B cell (primary cell): Measurements from ENCODE around the gene CIC. TPM values are rescaled to one million over a fixed set of nuclear protein-coding genes. Genes with fewer than 3 reads are reported as not detected.

Experiments used
- ATAC-seq: fragments of 200-7000 bp; cut with Tn5 transposase; one replicate; pipeline ENCODE4 v1.10.0; 2021; ENCODE audit warnings: low read depth, mild to moderate bottlenecking, moderate number of reproducible peaks, moderate library complexity
- CTCF ChIA-PET: fragments of 350-600 bp; sonication (Branson Sonifier 250); formaldehyde crosslinking; loops from one replicate; lab custom pipeline; 2021; ENCODE audit warnings: antibody characterized with exemption, inconsistent platforms; lab: Charles Lee
- POLR2A ChIA-PET: fragments of 350-600 bp; sonication (Branson Sonifier 250); formaldehyde crosslinking; loops from one replicate; lab custom pipeline; 2021; ENCODE audit warnings: antibody characterized with exemption; lab: Charles Lee
- DNase-seq: peaks from one replicate; pipeline ENCODE4 v3.0.0; 2013
- H2AFZ ChIP-seq: 2 replicates; pipeline ENCODE4 v1.6.1; 2012; ENCODE audit warnings: mild to moderate bottlenecking, low read depth, low read length; ENCODE audit not compliant: insufficient read depth, poor library complexity, severe bottlenecking
- H3K27ac ChIP-seq, 2 donors: 1 replicate in 1 of 2; 2 replicates in 1 of 2; pipeline ENCODE4 v1.5.1; 2012 to 2013; ENCODE audit warnings: low read length in 2 of 2, mild to moderate bottlenecking in 2 of 2, moderate library complexity in 1 of 2
- H3K27me3 ChIP-seq, 4 experiments: fragments of 200-600 bp in 1 of 4; sonication (generic) in 1 of 4; replicated peaks in 1 of 4; 1 replicate in 2 of 4; 2 replicates in 2 of 4; pipeline versions ENCODE4 v1.6.1 to v1.7.0; 2013 to 2016; ENCODE audit warnings: low read length in 3 of 4, mild to moderate bottlenecking in 2 of 4, mixed read lengths in 1 of 4, moderate library complexity in 1 of 4; ENCODE audit not compliant: insufficient read depth in 4 of 4, control insufficient read depth in 3 of 4; ENCODE audit errors: control extremely low read depth in 1 of 4
- H3K36me3 ChIP-seq, 2 experiments: replicated peaks in 1 of 2; 1 replicate in 1 of 2; 2 replicates in 1 of 2; pipeline versions ENCODE4 v1.6.1 to v1.7.1; 2013; ENCODE audit warnings: low read length in 1 of 2; ENCODE audit not compliant: insufficient read depth in 2 of 2, control insufficient read depth in 1 of 2; ENCODE audit errors: control extremely low read depth in 1 of 2, extremely low read depth in 1 of 2
- H3K4me1 ChIP-seq, 2 donors: fragments of 200-600 bp in 1 of 2; sonication (generic) in 1 of 2; 1 replicate in 1 of 2; 2 replicates in 1 of 2; pipeline versions ENCODE4 v1.5.1 to v1.6.1; 2013 to 2017; ENCODE audit warnings: low read length in 2 of 2; ENCODE audit not compliant: control insufficient read depth in 2 of 2, insufficient read depth in 2 of 2
- H3K4me2 ChIP-seq: replicated peaks from 2 replicates; pipeline ENCODE3; 2012; ENCODE audit warnings: mild to moderate bottlenecking, low read depth, low read length; ENCODE audit not compliant: poor library complexity, severe bottlenecking
- H3K4me3 ChIP-seq, 5 experiments: fragments of 200-600 bp in 1 of 5; sonication (generic) in 1 of 5; 1 replicate in 3 of 5; 2 replicates in 2 of 5; pipeline versions ENCODE4 v1.5.1 to v1.7.0; 2011 to 2016; ENCODE audit warnings: low read length in 4 of 5, mild to moderate bottlenecking in 4 of 5, low read depth in 2 of 5, control low read depth in 1 of 5, moderate library complexity in 1 of 5; ENCODE audit not compliant: insufficient read depth in 1 of 5; ENCODE audit errors: control extremely low read depth in 1 of 5, extremely low read depth in 1 of 5
- H3K79me2 ChIP-seq: fragments of 200-600 bp; sonication (generic); one replicate; pipeline ENCODE4 v1.6.0; 2016; ENCODE audit warnings: low read length; ENCODE audit not compliant: control insufficient read depth, insufficient read depth
- H3K9ac ChIP-seq: fragments of 200-600 bp; sonication (generic); 2 replicates; pipeline ENCODE4 v1.6.1; 2017; ENCODE audit warnings: mild to moderate bottlenecking, low read length, moderate library complexity
- H3K9me3 ChIP-seq, 3 donors: one replicate each; pipeline versions ENCODE4 v1.6.1 to v1.7.1; 2013; ENCODE audit warnings: low read length in 2 of 3; ENCODE audit not compliant: control insufficient read depth in 2 of 3, insufficient read depth in 1 of 3; ENCODE audit errors: control extremely low read depth in 1 of 3
- H4K20me1 ChIP-seq: 2 replicates; pipeline ENCODE4 v1.6.0; 2012; ENCODE audit warnings: mild to moderate bottlenecking, low read length; ENCODE audit not compliant: insufficient read depth, control insufficient read depth, poor library complexity, severe bottlenecking
- H3K27ac Mint-ChIP-seq: one replicate; pipeline ENCODE4 v1.8.0; 2021; ENCODE audit warnings: mixed read lengths
- H3K27me3 Mint-ChIP-seq: one replicate; pipeline ENCODE4 v1.8.0; 2021; ENCODE audit warnings: mixed read lengths
- H3K4me1 Mint-ChIP-seq: one replicate; pipeline ENCODE4 v1.8.0; 2021; ENCODE audit warnings: mixed read lengths
- H3K4me3 Mint-ChIP-seq: one replicate; pipeline ENCODE4 v1.8.0; 2021; ENCODE audit warnings: mixed read lengths
- H3K9me3 Mint-ChIP-seq: one replicate; pipeline ENCODE4 v1.8.0; 2022; ENCODE audit warnings: mixed read lengths; ENCODE audit not compliant: insufficient read depth
- CTCF ChIP-seq: fragments of 200-600 bp; IDR thresholded peaks from one replicate; pipeline ENCODE4 v1.8.0; 2022; ENCODE audit warnings: antibody characterized with exemption, mild to moderate bottlenecking
- EZH2 ChIP-seq: IDR thresholded peaks from 2 replicates; pipeline ENCODE4 v1.6.1; 2012; ENCODE audit warnings: borderline replicate concordance, low read depth, mild to moderate bottlenecking, moderate library complexity, low read length; ENCODE audit not compliant: insufficient read depth, poor library complexity, severe bottlenecking
- WGBS: methylation state at CpG from one replicate; pipeline ENCODE4 v1.1.5; 2013; ENCODE audit warnings: missing lambda C conversion rate; ENCODE audit not compliant: insufficient coverage; 5-methylcytosine and 5-hydroxymethylcytosine counted together
- intact Hi-C: fragments of 100-400 bp; cut with micrococcal nuclease; formaldehyde crosslinking; loops from one replicate; pipeline ENCODE4 v1.10.0; 2022
- polyA plus RNA-seq: library from polyadenylated mRNA; depleted of rRNA; stranded (reverse); fragments of >200 nt; gene quantifications from 2 replicates; pipeline ENCODE4 v1.2.3, GENCODE V29; 2012
- total RNA-seq, 2 donors: library from RNA; stranded (reverse); fragments of 120-200 nt in 1 of 2; gene quantifications; 1 replicate in 1 of 2; 2 replicates in 1 of 2; pipeline versions ENCODE4 v1.2.3 to v1.2.4, GENCODE V29; 2013 to 2022

The CIC gene
- total and polyA plus RNA-seq, 2 donors (not counting 1 experiment from before 2014, with no cell fraction given), result 75.7 to 119 TPM

DNA sequence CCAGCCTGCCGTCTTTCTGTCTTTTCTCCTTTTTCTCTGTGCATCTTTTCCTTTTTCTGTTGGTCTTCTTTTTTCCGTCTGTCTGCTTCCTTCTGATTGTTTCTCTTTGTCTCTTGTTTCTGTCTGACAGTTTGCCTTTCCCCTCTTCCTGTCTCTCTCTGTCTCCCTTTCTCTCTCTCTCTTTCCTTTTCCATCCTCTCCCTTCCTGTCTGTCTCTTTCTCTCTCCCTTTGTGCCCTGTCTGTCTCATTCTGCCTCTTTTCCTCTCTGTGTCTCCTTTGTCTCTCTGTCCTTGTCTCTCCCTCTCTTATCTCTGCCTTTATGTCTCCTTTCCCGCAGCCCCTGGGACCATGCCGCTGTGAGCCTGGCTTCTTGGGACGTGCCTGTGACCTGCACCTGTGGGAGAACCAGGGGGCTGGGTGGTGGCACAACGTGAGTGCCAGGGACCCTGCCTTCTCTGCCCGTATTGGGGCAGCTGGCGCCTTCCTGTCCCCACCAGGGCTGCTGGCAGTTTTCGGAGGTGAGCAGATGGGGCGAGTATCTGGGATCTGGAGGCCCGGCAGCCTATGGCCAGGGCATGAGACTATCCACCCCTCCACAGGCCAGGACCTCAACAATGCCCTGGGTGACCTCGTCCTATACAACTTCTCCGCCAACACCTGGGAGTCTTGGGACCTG lies 65.8 kb downstream of the CIC start:
- Mint-ChIP-seq H3K27me3 (no peaks in the 10 kb centered on the region), H3K9me3 (no peaks in the 10 kb centered on the region), H3K4me1 (peaks cover 8% of the 10 kb centered on the region), H3K27ac (no peak overlapping the region), H3K4me3 (no peak overlapping the region)
- Histone ChIP-seq H3K4me3 (no peak overlapping the region), H2AFZ (no peak overlapping the region), H4K20me1 (no peaks in the 10 kb centered on the region), H3K36me3 (peaks cover 0 to 16% of the 10 kb centered on the region in 2 experiments), H3K27me3 (no peaks in the 10 kb centered on the region), H3K9me3 (no peaks in the 10 kb centered on the region), H3K4me2 (no peak overlapping the region), H3K4me1 (no peaks in the 10 kb centered on the region), H3K9ac (no peak overlapping the region), H3K79me2 (peaks cover 8% of the 10 kb centered on the region), H3K27ac (no peak overlapping the region)
- ATAC-seq (no peak), DNase-seq (no peak)
- intact Hi-C loops, result no loop called here
- POLR2A ChIA-PET, result no interaction called here
- WGBS, result 95% methylated on average over 13 of the region's 13 CpGs
- TF ChIP-seq CTCF, result no peak
- CTCF ChIA-PET, result no interaction called here

DNA sequence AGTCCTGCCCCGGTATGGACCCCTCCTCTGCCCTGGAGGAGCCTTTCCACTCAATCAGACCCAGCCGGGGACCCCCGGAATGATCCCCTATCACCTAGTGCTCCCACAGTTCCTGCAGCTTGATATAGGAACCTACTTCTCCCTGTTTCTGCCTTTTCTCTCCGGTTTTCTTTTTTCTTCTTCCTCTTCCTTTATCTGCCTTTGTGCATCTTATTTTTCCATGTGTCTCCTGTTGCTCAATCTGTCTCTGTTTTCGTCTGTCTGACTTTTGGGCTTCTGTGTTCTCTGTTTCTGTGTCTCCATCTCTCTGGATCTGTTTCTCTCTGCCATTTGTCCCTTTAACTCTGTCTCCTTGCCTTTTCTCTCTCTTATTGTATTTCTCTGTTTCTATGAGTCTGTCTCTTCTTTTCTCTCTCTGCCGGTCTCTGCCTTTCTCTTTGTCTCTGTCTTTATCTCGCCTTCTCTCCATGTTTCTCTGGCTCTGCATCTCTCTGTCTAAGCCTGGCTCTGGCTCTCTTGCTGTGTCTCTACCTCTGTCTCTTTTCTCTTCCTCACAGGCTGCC lies 66.4 kb downstream of the CIC start:
- Histone ChIP-seq H4K20me1 (no peaks in the 10 kb centered on the region), H3K4me1 (no peaks in the 10 kb centered on the region), H3K36me3 (peaks cover 0 to 16% of the 10 kb centered on the region in 2 experiments), H3K79me2 (peaks cover 5% of the 10 kb centered on the region), H3K4me3 (no peak overlapping the region), H3K9ac (no peak overlapping the region), H2AFZ (no peak overlapping the region), H3K4me2 (no peak overlapping the region), H3K27me3 (no peaks in the 10 kb centered on the region), H3K9me3 (no peaks in the 10 kb centered on the region), H3K27ac (no peak overlapping the region)
- no peak for TF ChIP-seq EZH2
- no peak for TF ChIP-seq CTCF
- intact Hi-C loops, result no loop called here
- H3K4me1 Mint-ChIP-seq, result peaks cover 8% of the 10 kb centered on the region
- no peaks in the 10 kb centered on the region for H3K9me3 Mint-ChIP-seq
- ChIA-PET POLR2A (no interaction called here), CTCF (interaction anchor here (0.9 kb wide), 1 partner anchor 9 kb away, joined by 3 read pairs; no protein-coding TSS in a partner anchor)
- no peak overlapping the region for H3K27ac Mint-ChIP-seq
- WGBS, result 90% methylated on average over 7 of the region's 7 CpGs
- ATAC-seq (no peak), DNase-seq (no peak)
- no peak overlapping the region for H3K4me3 Mint-ChIP-seq
- no peaks in the 10 kb centered on the region for H3K27me3 Mint-ChIP-seq
